ENCODE measurements around the gene BTG2. TPM values are rescaled to one million over a fixed set of nuclear protein-coding genes. Genes with fewer than 3 reads are reported as not detected.
"Not testable (repeated sequence)": the region's sequence is repeated elsewhere in the genome, so short reads cannot be mapped to it uniquely, and the experiment has no call there.

The BTG2 gene
- total and polyA plus RNA-seq, 2 experiments from 2014 or later = 197 to 274 TPM

- Histone ChIP-seq H3K27me3 (no peaks in the 10 kb centered on the region), H3K79me2 (no peaks in the 10 kb centered on the region), H3K9me3 (ENCODE audit: low read depth) (no peaks in the 10 kb centered on the region), H4K20me1 (ENCODE audit: insufficient read depth, poor library complexity, severe bottlenecking) (no peaks in the 10 kb centered on the region), H3K36me3 (replicated peaks; ENCODE audit: insufficient read depth, low read depth) (no peaks in the 10 kb centered on the region), H2AFZ (no peak overlapping the region), H3K4me2 (no peak overlapping the region), H3K27ac (no peak overlapping the region), H3K4me1 (ENCODE audit: insufficient read depth) (no peaks in the 10 kb centered on the region), H3K9me2 (replicated peaks; ENCODE audit: insufficient read depth) (no peaks in the 10 kb centered on the region), H3K4me3 (no peak overlapping the region)
- no peak for DNase-seq (ENCODE audit: low spot score)
- TF ChIP-seq EZH2 (IDR thresholded peaks at IDR 0.05; ENCODE audit: borderline replicate concordance) (no peak), EZH2phosphoT487 (IDR thresholded peaks at IDR 0.05; ENCODE audit: low read depth, severe bottlenecking, unreplicated experiment) (no peak)
- TF ChIP-seq, protein P1, sequence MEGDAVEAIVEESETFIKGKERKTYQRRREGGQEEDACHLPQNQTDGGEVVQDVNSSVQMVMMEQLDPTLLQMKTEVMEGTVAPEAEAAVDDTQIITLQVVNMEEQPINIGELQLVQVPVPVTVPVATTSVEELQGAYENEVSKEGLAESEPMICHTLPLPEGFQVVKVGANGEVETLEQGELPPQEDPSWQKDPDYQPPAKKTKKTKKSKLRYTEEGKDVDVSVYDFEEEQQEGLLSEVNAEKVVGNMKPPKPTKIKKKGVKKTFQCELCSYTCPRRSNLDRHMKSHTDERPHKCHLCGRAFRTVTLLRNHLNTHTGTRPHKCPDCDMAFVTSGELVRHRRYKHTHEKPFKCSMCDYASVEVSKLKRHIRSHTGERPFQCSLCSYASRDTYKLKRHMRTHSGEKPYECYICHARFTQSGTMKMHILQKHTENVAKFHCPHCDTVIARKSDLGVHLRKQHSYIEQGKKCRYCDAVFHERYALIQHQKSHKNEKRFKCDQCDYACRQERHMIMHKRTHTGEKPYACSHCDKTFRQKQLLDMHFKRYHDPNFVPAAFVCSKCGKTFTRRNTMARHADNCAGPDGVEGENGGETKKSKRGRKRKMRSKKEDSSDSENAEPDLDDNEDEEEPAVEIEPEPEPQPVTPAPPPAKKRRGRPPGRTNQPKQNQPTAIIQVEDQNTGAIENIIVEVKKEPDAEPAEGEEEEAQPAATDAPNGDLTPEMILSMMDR (IDR thresholded peaks at IDR 0.05; ENCODE audit: poor library complexity) = no peak
- 87% methylated on average over 4 of the region's 4 CpGs for WGBS (ENCODE audit: low lambda C conversion rate, missing lambda C conversion rate)
These were observed 6.2 kb upstream of the BTG2 start for GRCh38 chr1:203299169-203299568.

DNA sequence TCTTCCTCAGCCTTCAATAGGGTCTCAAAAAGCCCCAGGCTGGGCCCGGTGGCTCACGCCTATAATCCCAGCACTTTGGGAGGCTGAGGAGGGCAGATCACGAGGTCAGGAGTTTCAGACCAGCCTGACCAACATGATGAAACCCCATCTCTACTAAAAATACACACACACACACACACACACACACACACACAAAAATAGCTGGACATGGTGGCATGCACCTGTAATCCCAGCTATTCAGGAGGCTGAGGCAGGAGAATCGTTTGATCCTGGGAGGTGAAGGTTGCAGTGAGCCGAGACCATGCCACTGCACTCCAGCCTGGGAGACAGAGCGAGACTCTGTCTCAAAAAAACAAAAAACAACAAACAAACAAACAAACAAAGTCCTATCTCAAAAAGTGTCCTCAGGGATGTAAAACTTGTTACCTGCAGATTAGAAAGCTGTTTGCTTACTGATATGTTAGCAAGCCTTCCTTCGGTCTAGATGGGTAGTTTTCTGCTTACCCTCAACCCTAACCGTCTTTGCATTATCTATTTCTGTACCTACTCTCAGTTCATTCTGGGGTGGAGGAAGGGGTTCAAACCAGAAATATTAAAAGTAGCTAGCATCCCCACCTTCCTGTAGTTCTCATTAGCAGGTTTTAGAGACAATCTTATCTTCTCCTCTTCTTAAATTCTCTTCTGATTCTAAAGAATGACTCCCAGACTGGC is 5.4 kb upstream of the BTG2 start:
- not testable (repeated sequence) for DNase-seq (ENCODE audit: low spot score); H3K4me3 ChIP-seq; H3K27me3 ChIP-seq; H3K9me3 ChIP-seq (ENCODE audit: low read depth); H4K20me1 ChIP-seq (ENCODE audit: insufficient read depth, poor library complexity, severe bottlenecking); H3K27ac ChIP-seq; H2AFZ ChIP-seq; H3K79me2 ChIP-seq; H3K4me1 ChIP-seq (ENCODE audit: insufficient read depth); H3K36me3 ChIP-seq (replicated peaks; ENCODE audit: insufficient read depth, low read depth); H3K4me2 ChIP-seq; H3K9me2 ChIP-seq (replicated peaks; ENCODE audit: insufficient read depth)
- 84% methylated on average over 8 of the region's 8 CpGs for WGBS (ENCODE audit: low lambda C conversion rate, missing lambda C conversion rate)

DNA sequence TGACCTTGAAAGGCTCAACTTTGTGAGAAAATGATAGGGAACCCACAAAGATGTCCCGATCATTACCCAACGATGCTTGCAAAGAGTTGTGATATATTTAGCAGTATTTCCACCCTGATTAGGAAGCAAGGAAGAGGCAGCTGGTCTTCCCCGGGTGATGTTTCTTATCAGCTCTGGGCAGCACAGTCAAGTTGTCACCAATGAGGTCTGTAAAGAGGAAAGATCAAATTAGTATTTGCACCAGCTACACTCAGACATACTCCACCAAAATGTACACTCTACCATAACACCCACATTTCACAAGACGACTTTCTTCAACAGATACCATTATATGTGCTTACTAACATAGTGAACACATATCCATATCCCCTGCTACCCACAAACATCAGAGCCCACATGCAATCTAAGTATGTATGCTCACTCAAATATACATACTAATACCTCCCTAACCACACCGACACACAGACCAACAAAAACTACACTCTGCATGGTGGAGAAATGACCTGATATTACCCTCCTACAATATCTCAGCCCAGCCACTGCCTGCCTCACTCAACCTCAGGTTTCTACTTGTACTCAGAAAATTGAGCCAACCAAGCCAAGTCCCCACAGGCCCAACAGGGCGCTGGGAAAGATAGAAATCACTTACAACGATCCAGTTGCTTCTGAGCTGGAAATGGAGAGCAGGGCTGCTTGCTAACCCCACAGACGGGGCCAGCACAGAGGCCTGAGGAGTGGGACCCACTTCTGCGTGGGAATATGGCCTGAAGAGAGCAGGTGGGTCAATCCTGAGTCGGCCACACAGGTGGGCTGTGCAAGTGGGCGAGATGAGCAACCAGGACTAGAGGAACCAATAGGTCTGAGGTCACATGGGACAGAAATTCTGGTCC is 4.6 kb upstream of the BTG2 start:
- Histone ChIP-seq H3K36me3 (replicated peaks; ENCODE audit: insufficient read depth, low read depth) (no peaks in the 10 kb centered on the region), H3K79me2 (peaks cover 3% of the 10 kb centered on the region), H3K4me3 (no peak overlapping the region), H3K9me2 (replicated peaks; ENCODE audit: insufficient read depth) (no peaks in the 10 kb centered on the region), H3K4me2 (no peak overlapping the region), H3K4me1 (ENCODE audit: insufficient read depth) (peaks cover 7% of the 10 kb centered on the region), H3K9me3 (ENCODE audit: low read depth) (no peaks in the 10 kb centered on the region), H3K27ac (no peak overlapping the region), H3K27me3 (no peaks in the 10 kb centered on the region), H2AFZ (no peak overlapping the region), H4K20me1 (ENCODE audit: insufficient read depth, poor library complexity, severe bottlenecking) (peaks cover 1% of the 10 kb centered on the region)
- TF ChIP-seq EZH2phosphoT487 (IDR thresholded peaks at IDR 0.05; ENCODE audit: low read depth, severe bottlenecking, unreplicated experiment) = no peak
- TF ChIP-seq, protein P1 (IDR thresholded peaks at IDR 0.05; ENCODE audit: poor library complexity) = no peak
- no peak for TF ChIP-seq EZH2 (IDR thresholded peaks at IDR 0.05; ENCODE audit: borderline replicate concordance)
- DNase-seq (ENCODE audit: low spot score) = no peak
- WGBS (ENCODE audit: low lambda C conversion rate, missing lambda C conversion rate) = 75% methylated on average over 11 of the region's 11 CpGs

- Histone ChIP-seq H3K36me3 (replicated peaks; ENCODE audit: insufficient read depth, low read depth) (no peaks in the 10 kb centered on the region), H3K4me2 (no peak overlapping the region), H4K20me1 (ENCODE audit: insufficient read depth, poor library complexity, severe bottlenecking) (peaks cover 7% of the 10 kb centered on the region), H3K4me3 (no peak overlapping the region), H3K9me2 (replicated peaks; ENCODE audit: insufficient read depth) (no peaks in the 10 kb centered on the region), H3K27me3 (no peaks in the 10 kb centered on the region), H3K4me1 (ENCODE audit: insufficient read depth) (peaks cover 7% of the 10 kb centered on the region), H2AFZ (no peak overlapping the region), H3K27ac (no peak overlapping the region), H3K9me3 (ENCODE audit: low read depth) (no peaks in the 10 kb centered on the region), H3K79me2 (peaks cover 9% of the 10 kb centered on the region)
- no peak for DNase-seq (ENCODE audit: low spot score)
- TF ChIP-seq EZH2phosphoT487 (IDR thresholded peaks at IDR 0.05; ENCODE audit: low read depth, severe bottlenecking, unreplicated experiment) = no peak
- TF ChIP-seq, protein P1 (IDR thresholded peaks at IDR 0.05; ENCODE audit: poor library complexity) = no peak
- TF ChIP-seq EZH2 (IDR thresholded peaks at IDR 0.05; ENCODE audit: borderline replicate concordance) = no peak
These were observed 4.0 kb upstream of the BTG2 start for GRCh38 chr1:203301331-203301668.
